Transverse colon (tissue), 4 donors: Measurements from ENCODE around the gene CTDSP2. TPM values are rescaled to one million over a fixed set of nuclear protein-coding genes. Genes with fewer than 3 reads are reported as not detected.
A peak's percentile ranks its signal among the peaks of the same experiment; 100 is the strongest.
"Not testable (repeated sequence)": the region's sequence is repeated elsewhere in the genome, so short reads cannot be mapped to it uniquely, and the experiment has no call there.

Experiments
- DNase-seq: peaks from one replicate; pipeline ENCODE4 v3.0.0-alpha.2; 2019
- H3K27ac ChIP-seq, 4 donors: fragments of 200-600 bp; sonication (generic); 2 replicates each; pipeline ENCODE4 v1.5.1; 2016 to 2018; ENCODE audit warnings: inconsistent platforms in 4 of 4
- H3K27me3 ChIP-seq: fragments of 200-600 bp; sonication (generic); 2 replicates; pipeline ENCODE4 v1.5.1; 2017; ENCODE audit warnings: inconsistent platforms
- H3K36me3 ChIP-seq, 4 donors: fragments of 200-600 bp; sonication (generic); 2 replicates each; pipeline ENCODE4 v1.5.1; 2017 to 2019; ENCODE audit warnings: inconsistent platforms in 4 of 4
- H3K4me1 ChIP-seq, 4 donors: fragments of 200-600 bp; sonication (generic); 2 replicates each; pipeline ENCODE4 v1.5.1; 2017 to 2020; ENCODE audit warnings: inconsistent platforms in 4 of 4
- H3K4me3 ChIP-seq, 4 donors: fragments of 200-600 bp; sonication (generic); 1 replicate in 1 of 4; 2 replicates in 3 of 4; pipeline versions ENCODE4 v1.5.1 to v1.6.1; 2017 to 2019; ENCODE audit warnings: inconsistent platforms in 4 of 4
- H3K9me3 ChIP-seq, 2 donors: fragments of 200-600 bp; sonication (generic); 2 replicates each; pipeline ENCODE4 v1.5.1; 2017 to 2019; ENCODE audit warnings: inconsistent platforms in 2 of 2
- CTCF ChIP-seq, 5 experiments: fragments of 200-600 bp in 3 of 5; fragments of 450-650 bp in 2 of 5; sonication (generic) in 3 of 5; IDR thresholded peaks; 1 replicate in 2 of 5; 2 replicates in 3 of 5; pipeline ENCODE4 v1.5.1; 2016 to 2017; ENCODE audit warnings: antibody characterized with exemption in 5 of 5, inconsistent platforms in 3 of 5, mild to moderate bottlenecking in 2 of 5, moderate library complexity in 1 of 5
- EP300 ChIP-seq: sonication (generic); formaldehyde crosslinking; IDR thresholded peaks from one replicate; pipeline ENCODE4 v1.6.1; 2017; ENCODE audit warnings: antibody characterized with exemption, low read depth
- POLR2A ChIP-seq: fragments of 450-650 bp; IDR thresholded peaks from one replicate; pipeline ENCODE4 v1.6.1; 2016; ENCODE audit warnings: antibody characterized with exemption, mild to moderate bottlenecking, moderate library complexity
- POLR2AphosphoS5 ChIP-seq, 3 donors: sonication (generic); formaldehyde crosslinking; IDR thresholded peaks; one replicate each; pipeline ENCODE4 v1.6.1; 2016; ENCODE audit warnings: antibody characterized with exemption in 3 of 3
- WGBS, 2 donors: methylation state at CpG; one replicate each; pipeline ENCODE4 v1.1.5; 2018; ENCODE audit warnings: low coverage in 1 of 2; 5-methylcytosine and 5-hydroxymethylcytosine counted together
- in situ Hi-C, 4 donors: fragments of 200-750 bp; cut with MboI; loops; one replicate each; pipeline versions ENCODE4 v1.15.0 to v1.15.1; 2017; ENCODE audit warnings: low sequenced_read_pairs in 3 of 4, low pct_ligation_motif_present in 1 of 4, low pct_unique_long_range_greater_than_20kb in 1 of 4
- intact Hi-C: fragments of 100-400 bp; cut with DNase I; formaldehyde crosslinking; loops from one replicate; pipeline ENCODE4 v1.15.1; 2023; ENCODE audit warnings: low total_unique reads
- total RNA-seq, 4 donors: library from RNA; depleted of rRNA; stranded (reverse); fragments of >200 nt; gene quantifications; one replicate each; pipeline ENCODE4 v1.1.0, GENCODE V29; 2016

The CTDSP2 gene
- total RNA-seq, 4 donors from 2014 or later = 174 to 268 (median 231) TPM

- Histone ChIP-seq H3K36me3 (no peaks in the 10 kb centered on the region), H3K27ac (peak overlapping the region; percentile 94 to 99 (median 96)), H3K4me3 (no peak overlapping the region), H3K4me1 (peaks cover 50 to 77% (median 57%) of the 10 kb centered on the region in 4 donors), H3K27me3 (no peaks in the 10 kb centered on the region), H3K9me3 (no peaks in the 10 kb centered on the region)
- in situ Hi-C loops (no loop called here), intact Hi-C loops (no loop called here)
- 14 to 32% methylated on average over 4 to 10 of the region's 10 CpGs for WGBS, 2 donors
- DNase-seq = peak; percentile 31
- TF ChIP-seq EP300 = no peak
- no peak for TF ChIP-seq CTCF (IDR thresholded peaks at IDR 0.05)
- TF ChIP-seq POLR2AphosphoS5 (IDR thresholded peaks at IDR 0.05) = no peak
- no peak for TF ChIP-seq POLR2A
Measured at GRCh38 chr12:57887631-57888408, 41.3 kb upstream of the CTDSP2 start.

- intact Hi-C loops, in situ Hi-C loops, H3K9me3 ChIP-seq, H3K27me3 ChIP-seq, H3K4me3 ChIP-seq, DNase-seq, H3K36me3 ChIP-seq: not testable (repeated sequence)
- Histone ChIP-seq H3K4me1 (peaks cover 41 to 75% (median 53%) of the 10 kb centered on the region in 4 donors), H3K27ac (peak overlapping the region; percentile 64 to 99 (median 95))
- 92 to 93% methylated on average over 4 of the region's 4 CpGs for WGBS, 2 donors
Measured at GRCh38 chr12:57886964-57887363, 40.4 kb upstream of the CTDSP2 start.

GRCh38 chr12:57886542-57886941 lies 40.0 kb upstream of the CTDSP2 start:
- Histone ChIP-seq H3K4me1 (peaks cover 40 to 73% (median 51%) of the 10 kb centered on the region in 4 donors), H3K27ac (peak overlapping the region; percentile 64 to 99 (median 95)), H3K4me3 (no peak overlapping the region), H3K36me3 (no peaks in the 10 kb centered on the region), H3K27me3 (no peaks in the 10 kb centered on the region), H3K9me3 (no peaks in the 10 kb centered on the region)
- no peak for DNase-seq
- intact Hi-C loops (no loop called here), in situ Hi-C loops (no loop called here)
- TF ChIP-seq CTCF (IDR thresholded peaks at IDR 0.05) (no peak), POLR2A (no peak), POLR2AphosphoS5 (IDR thresholded peaks at IDR 0.05) (no peak), EP300 (no peak)
- 90 to 95% methylated on average over 2 of the region's 2 CpGs for WGBS, 2 donors

GRCh38 chr12:57885207-57885606 lies 38.7 kb upstream of the CTDSP2 start:
- TF ChIP-seq POLR2A (no peak), POLR2AphosphoS5 (IDR thresholded peaks at IDR 0.05) (no peak), CTCF (IDR thresholded peaks at IDR 0.05) (no peak), EP300 (no peak)
- peaks cover 30 to 72% (median 43%) of the 10 kb centered on the region in 4 donors for H3K4me1 ChIP-seq
- H3K9me3 ChIP-seq = no peaks in the 10 kb centered on the region
- no peak overlapping the region for H3K4me3 ChIP-seq
- intact Hi-C loops (no loop called here), in situ Hi-C loops (no loop called here)
- no peak for DNase-seq
- H3K27me3 ChIP-seq = no peaks in the 10 kb centered on the region
- WGBS, 2 donors = 92 to 96% methylated on average over 4 to 6 of the region's 6 CpGs
- H3K27ac ChIP-seq = no peak overlapping the region
- H3K36me3 ChIP-seq = no peaks in the 10 kb centered on the region

- no peak overlapping the region for H3K4me3 ChIP-seq
- intact Hi-C loops = no loop called here
- no peak for TF ChIP-seq CTCF (IDR thresholded peaks at IDR 0.05)
- TF ChIP-seq POLR2AphosphoS5 (IDR thresholded peaks at IDR 0.05) = no peak
- no peak for TF ChIP-seq POLR2A
- TF ChIP-seq EP300 = no peak
- peaks cover 15 to 57% (median 28%) of the 10 kb centered on the region in 4 donors for H3K4me1 ChIP-seq
- DNase-seq = no peak
- in situ Hi-C loops = no loop called here
- H3K27me3 ChIP-seq = no peaks in the 10 kb centered on the region
- no peaks in the 10 kb centered on the region for H3K36me3 ChIP-seq
- no peaks in the 10 kb centered on the region for H3K9me3 ChIP-seq
- peak overlapping the region; percentile 75 to 82 (median 78) for H3K27ac ChIP-seq
Measured at GRCh38 chr12:57883700-57884099, 37.2 kb upstream of the CTDSP2 start.
